Measurements from ENCODE around the gene A2M.

DNA sequence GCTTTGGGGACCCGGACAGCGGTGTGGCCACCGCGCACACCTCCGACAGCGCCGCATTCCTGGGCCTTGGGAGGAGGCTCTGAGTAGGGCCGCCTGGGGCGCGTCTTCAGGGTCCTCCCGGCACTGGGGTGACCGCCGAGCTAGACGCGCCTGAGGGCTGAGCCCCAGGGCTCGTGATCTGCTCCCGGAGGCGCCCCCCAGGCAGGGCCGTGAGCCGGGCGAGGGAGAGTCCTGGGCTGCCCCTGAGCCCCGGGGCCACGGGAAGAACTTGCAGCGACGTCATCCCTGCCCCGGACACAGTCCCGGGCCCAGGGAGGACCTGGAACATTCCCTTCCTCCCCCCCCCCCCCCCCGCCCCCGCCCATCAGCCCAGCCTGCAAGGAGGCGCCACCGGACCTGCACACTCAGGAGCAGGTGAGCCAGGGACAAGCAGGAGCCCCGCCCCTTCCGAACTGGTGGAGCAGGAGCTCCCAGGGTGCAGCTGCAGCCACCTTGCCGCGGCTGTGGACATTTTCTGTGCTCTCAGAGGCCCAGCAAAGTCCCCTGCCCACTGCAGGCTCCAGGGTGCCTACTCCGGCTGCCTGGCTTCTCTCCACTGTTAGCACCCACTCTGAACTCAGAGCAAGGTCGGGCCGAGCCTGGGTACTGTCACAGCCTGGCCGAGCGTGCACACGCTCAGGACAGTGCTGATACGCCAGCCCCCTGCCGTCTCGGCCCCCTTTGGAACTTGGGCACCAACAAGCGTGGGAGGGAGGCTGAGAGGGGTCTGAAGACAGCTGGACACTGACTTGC is 50.7 kb downstream of the A2M start:
- TF ChIP-seq, protein P1, sequence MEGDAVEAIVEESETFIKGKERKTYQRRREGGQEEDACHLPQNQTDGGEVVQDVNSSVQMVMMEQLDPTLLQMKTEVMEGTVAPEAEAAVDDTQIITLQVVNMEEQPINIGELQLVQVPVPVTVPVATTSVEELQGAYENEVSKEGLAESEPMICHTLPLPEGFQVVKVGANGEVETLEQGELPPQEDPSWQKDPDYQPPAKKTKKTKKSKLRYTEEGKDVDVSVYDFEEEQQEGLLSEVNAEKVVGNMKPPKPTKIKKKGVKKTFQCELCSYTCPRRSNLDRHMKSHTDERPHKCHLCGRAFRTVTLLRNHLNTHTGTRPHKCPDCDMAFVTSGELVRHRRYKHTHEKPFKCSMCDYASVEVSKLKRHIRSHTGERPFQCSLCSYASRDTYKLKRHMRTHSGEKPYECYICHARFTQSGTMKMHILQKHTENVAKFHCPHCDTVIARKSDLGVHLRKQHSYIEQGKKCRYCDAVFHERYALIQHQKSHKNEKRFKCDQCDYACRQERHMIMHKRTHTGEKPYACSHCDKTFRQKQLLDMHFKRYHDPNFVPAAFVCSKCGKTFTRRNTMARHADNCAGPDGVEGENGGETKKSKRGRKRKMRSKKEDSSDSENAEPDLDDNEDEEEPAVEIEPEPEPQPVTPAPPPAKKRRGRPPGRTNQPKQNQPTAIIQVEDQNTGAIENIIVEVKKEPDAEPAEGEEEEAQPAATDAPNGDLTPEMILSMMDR (conservative IDR thresholded peaks at IDR 0.05; ENCODE audit: low read depth, low read length): no peak
- TF ChIP-seq EZH2 (IDR thresholded peaks at IDR 0.05; ENCODE audit: low read length, unreplicated experiment): no peak

Measured in PC-3 (cell line).